Stimulated activated CD8-positive, alpha-beta memory T cell treated with anti-CD3 and anti-CD28 coated beads, Interleukin-15, amount 100 ng/mL, for 48 hours (primary cell): ENCODE results near the gene NCOA5.

ENCODE experiments used
- DNase-seq, 2 donors: peaks; one replicate each; pipeline ENCODE4 v3.0.0-alpha.2; 2020; ENCODE audit warnings: low read depth in 2 of 2

NCOA5 gene

GRCh38 chr20:46089417-46090388 lies at the start of gene NCOA5:
NCOA5 (minus strand) TSS chr20:46089962; CDS start chr20:46079424, 10,538 bp downstream.
- peak; percentile 92 to 93 for DNase-seq

- DNase-seq = no peak
Observed at GRCh38 chr20:46139266-46139889, 49.6 kb upstream of the NCOA5 start.

- no peak for DNase-seq
Observed at GRCh38 chr20:46137816-46138215, 48.1 kb upstream of the NCOA5 start.

- no peak for DNase-seq
Observed at GRCh38 chr20:46135856-46136633, 46.3 kb upstream of the NCOA5 start.

GRCh38 chr20:46134716-46135115 lies 45.0 kb upstream of the NCOA5 start:
- DNase-seq = no peak

GRCh38 chr20:46133886-46134654 lies 44.3 kb upstream of the NCOA5 start:
- no peak for DNase-seq

- peak; percentile 50 to 51 for DNase-seq
Observed at GRCh38 chr20:46132705-46133120, 43.0 kb upstream of the NCOA5 start.

GRCh38 chr20:46131396-46131795 lies 41.6 kb upstream of the NCOA5 start:
- DNase-seq = no peak

- DNase-seq = no peak
Observed at GRCh38 chr20:46130534-46130933, 40.8 kb upstream of the NCOA5 start.

- DNase-seq = no peak
Observed at GRCh38 chr20:46129955-46130481, 40.3 kb upstream of the NCOA5 start.

GRCh38 chr20:46128310-46129151 lies 38.8 kb upstream of the NCOA5 start:
- no peak for DNase-seq

- DNase-seq = no peak
Observed at GRCh38 chr20:46127396-46128010, 37.7 kb upstream of the NCOA5 start.

- no peak for DNase-seq
Observed at GRCh38 chr20:46126440-46127056, 36.8 kb upstream of the NCOA5 start.

GRCh38 chr20:46123482-46124245 lies 33.9 kb upstream of the NCOA5 start:
- no peak for DNase-seq

- DNase-seq = no peak
Observed at GRCh38 chr20:46122516-46123481, 33.0 kb upstream of the NCOA5 start.

- DNase-seq = no peak
Observed at GRCh38 chr20:46122071-46122470, 32.3 kb upstream of the NCOA5 start.

- DNase-seq = no peak
Observed at GRCh38 chr20:46121184-46121930, 31.6 kb upstream of the NCOA5 start.
